HL-60 (cell line): ENCODE data around the gene GPR4.

Source experiments
- DNase-seq, 2 experiments: peaks; one replicate each; pipeline ENCODE4 v3.0.0-alpha.2; 2010 to 2020; ENCODE audit warnings: low read depth in 1 of 2, low spot score in 1 of 2
- H3K27ac ChIP-seq: fragments of 250-450 bp; sonication (Bioruptor Pico); replicated peaks from 2 replicates; pipeline ENCODE4 v1.5.1; 2020; ENCODE audit warnings: mild to moderate bottlenecking, moderate library complexity
- H3K27me3 ChIP-seq: fragments of 250-450 bp; sonication (Bioruptor Pico); 2 replicates; pipeline ENCODE4 v1.5.1; 2021; ENCODE audit warnings: mild to moderate bottlenecking, moderate library complexity; ENCODE audit not compliant: insufficient read depth, poor library complexity, severe bottlenecking
- H3K4me3 ChIP-seq: replicated peaks from 2 replicates; pipeline ENCODE4 v1.5.1; 2011; ENCODE audit warnings: mild to moderate bottlenecking, control low read depth, low read length; ENCODE audit not compliant: insufficient read depth
- CTCF ChIP-seq: IDR thresholded peaks from one replicate; pipeline ENCODE4 v1.5.1; 2011; ENCODE audit warnings: low read length, control low read depth, inconsistent platforms; ENCODE audit not compliant: insufficient read depth
- GABPA ChIP-seq: IDR thresholded peaks from 2 replicates; pipeline ENCODE4 v1.6.1; 2012; ENCODE audit warnings: low read depth
- POLR2AphosphoS5 ChIP-seq: IDR thresholded peaks from 2 replicates; pipeline ENCODE4 v1.6.1; 2012; ENCODE audit warnings: low read depth
- REST ChIP-seq: IDR thresholded peaks from 2 replicates; pipeline ENCODE4 v1.6.1; 2012; ENCODE audit warnings: low read depth; ENCODE audit not compliant: insufficient replicate concordance
- SPI1 ChIP-seq: IDR thresholded peaks from 2 replicates; pipeline ENCODE4 v1.6.1; 2012; ENCODE audit warnings: low read depth, mild to moderate bottlenecking, borderline replicate concordance

Gene GPR4

GRCh38 chr19:45578861-45579260 is 23.2 kb downstream of the GPR4 start:
- TF ChIP-seq CTCF (no peak), REST (no peak), POLR2AphosphoS5 (no peak), SPI1 (no peak), GABPA (no peak)
- H3K4me3 ChIP-seq, result no peak overlapping the region
- no peaks in the 10 kb centered on the region for H3K27me3 ChIP-seq
- DNase-seq, result no peak
- no peak overlapping the region for H3K27ac ChIP-seq

GRCh38 chr19:45577111-45577905 is 24.7 kb downstream of the GPR4 start:
- Histone ChIP-seq H3K27ac (no peak overlapping the region), H3K4me3 (no peak overlapping the region), H3K27me3 (no peaks in the 10 kb centered on the region)
- DNase-seq, result no peak
- TF ChIP-seq REST, result no peak

- Histone ChIP-seq H3K27me3 (no peaks in the 10 kb centered on the region), H3K4me3 (no peak overlapping the region), H3K27ac (no peak overlapping the region)
- no peak for DNase-seq
- TF ChIP-seq CTCF, result no peak
- TF ChIP-seq POLR2AphosphoS5, result no peak
- TF ChIP-seq REST, result no peak
- no peak for TF ChIP-seq GABPA
- TF ChIP-seq SPI1, result no peak
Observed at GRCh38 chr19:45576682-45577081, 25.3 kb downstream of the GPR4 start.
